Stimulated activated CD4-positive, alpha-beta T cell treated with anti-CD3 and anti-CD28 coated beads, Interleukin-4, amount 100 ng/mL, for 4 hours (primary cell): ENCODE results near the gene NFXL1.

Experiments used
- DNase-seq, 2 experiments: peaks; one replicate each; pipeline ENCODE4 v3.0.0-alpha.2; 2020

NFXL1 gene

DNA sequence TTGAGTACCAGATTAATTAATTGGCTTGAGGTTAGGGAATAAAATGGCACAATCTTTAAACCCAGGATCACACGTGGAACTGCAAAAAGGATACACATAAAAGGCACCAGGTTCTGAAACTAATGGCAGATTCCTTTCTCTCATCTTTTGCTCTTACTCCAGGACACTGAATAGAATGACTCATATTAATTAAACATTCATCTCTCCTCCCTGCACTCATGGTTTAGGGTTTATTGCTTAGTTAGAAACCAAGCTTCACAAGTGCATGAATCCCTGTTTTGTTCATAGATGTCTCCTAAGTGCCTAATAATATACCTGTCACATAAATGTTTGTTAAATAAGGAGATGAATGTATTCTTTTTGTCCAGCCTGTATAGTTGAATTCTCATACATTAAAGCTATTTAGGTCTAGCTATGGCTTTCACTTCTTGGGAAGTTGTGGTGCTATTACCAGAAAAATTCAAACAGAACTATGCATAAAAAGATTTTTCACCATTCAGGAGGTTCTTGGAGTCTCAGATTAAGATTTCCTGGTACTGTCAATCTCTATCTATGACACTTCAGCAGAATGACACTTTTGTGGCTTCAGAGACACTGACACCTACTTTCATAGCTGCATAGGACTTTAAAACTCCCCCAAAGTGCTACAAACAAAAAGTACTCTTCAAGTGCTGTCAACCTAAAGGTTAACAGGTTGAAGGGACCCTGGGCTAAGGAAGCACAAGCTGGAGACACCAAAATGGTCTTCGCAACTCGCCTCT lies 83.9 kb downstream of the NFXL1 start:
- no peak for DNase-seq

DNA sequence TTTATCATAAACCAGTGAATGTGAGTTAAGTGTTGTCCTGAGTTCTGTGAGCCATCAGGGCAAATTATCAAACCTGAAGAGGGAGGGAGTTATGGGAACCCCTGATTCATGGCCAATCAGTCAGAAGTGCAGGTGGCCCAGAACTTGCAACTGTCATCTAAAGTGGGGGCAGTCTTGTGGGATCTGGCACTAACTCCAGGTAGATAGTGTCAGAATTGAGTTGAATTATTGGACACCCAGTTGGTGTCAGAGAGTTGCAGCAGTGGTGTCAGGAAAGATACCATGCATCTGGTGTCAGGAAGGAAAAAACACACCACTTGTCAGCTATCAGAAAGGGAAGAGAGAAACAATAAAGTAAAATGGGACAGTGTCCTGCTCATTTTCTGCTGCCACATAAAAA lies 84.9 kb downstream of the NFXL1 start:
- no peak for DNase-seq

DNA sequence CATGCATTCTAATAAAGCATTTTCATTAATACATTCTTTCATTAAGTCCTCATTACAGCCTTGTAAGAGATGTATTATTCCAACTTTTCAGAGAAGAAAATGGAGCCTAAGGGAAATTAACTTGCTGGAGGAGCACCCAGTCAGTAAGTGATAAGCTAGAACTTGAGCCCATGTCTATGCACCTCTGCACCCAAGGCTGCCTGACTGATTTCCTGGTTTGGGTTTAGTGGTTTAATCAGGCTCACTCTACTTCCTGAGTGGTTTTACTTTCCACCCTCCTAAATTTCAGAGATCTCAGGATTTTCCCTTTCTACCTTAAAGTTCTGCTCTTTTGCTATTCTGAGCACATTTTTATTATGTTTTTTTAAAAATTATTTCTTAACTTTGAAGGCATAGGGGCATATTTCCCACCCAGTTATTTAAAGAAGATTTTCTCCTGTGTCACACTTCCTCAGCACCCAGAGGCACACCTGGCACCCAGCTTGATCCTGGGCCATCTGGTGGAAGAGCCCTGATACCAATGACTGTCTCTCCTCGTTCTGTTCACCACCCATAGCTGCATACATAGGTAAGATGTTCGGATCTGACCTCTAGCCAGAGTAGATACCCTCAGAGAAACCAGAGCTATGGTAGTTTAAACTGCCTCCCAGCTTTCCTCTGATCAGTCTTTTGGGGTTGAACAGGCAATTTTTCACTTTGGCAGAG lies 86.9 kb downstream of the NFXL1 start:
- DNase-seq: no peak

DNA sequence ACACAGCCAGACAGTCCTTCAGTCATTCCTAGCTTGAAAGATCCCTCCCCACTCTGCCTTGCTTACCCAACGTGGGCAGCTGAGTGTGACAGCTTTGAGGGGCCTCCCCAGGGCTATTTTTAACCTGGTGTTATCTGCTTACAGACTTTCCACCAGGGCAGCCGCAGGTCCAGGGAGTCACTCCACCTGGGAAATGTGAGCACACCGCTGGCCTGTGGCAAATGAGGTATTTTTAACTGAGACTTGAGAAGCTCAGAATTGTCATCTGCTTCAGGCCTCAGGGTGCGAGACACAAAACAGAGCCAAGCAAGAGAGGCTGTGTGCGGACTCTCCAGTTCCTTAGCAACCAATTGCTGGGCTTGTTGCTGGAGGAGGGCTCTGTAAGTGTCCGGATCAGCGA lies 89.5 kb downstream of the NFXL1 start:
- DNase-seq: no peak

DNA sequence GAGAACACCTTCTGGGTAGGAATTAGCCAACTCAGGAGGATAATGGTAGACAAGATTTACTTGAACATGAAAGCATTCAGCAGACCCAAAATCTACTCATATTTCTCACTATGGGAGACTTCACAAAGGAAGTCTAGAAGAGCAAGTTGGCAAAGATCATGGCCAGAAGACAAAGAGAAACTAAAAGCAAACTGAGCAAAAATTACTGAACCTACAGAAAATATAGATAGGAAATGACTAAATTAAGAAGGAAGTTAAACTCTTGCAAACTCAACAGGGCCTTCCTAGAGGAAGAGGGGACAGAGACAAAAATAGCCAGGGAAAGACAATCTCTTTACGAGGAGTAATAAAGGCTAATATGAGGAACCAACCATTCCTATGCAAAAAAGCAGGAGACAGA lies 95.2 kb downstream of the NFXL1 start:
- DNase-seq: no peak

DNA sequence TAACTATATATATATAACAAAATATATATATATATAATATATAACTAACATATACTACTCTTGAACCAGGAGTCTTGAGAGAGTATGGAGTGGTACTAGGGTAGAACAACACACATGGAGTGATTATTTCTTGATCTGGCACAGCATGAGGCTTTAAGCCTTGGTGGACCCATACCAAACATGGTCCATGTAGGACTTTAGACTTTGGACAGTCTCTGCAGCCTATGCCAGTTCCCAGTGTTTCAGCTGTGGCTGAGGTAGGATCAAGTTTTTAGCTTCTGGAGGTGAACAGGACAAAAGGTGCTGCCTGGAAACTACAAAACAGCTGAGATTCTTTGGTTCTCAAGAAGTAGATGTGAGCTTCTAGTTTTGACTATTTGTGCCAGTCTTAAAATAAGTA lies 97.1 kb downstream of the NFXL1 start:
- no peak for DNase-seq

DNA sequence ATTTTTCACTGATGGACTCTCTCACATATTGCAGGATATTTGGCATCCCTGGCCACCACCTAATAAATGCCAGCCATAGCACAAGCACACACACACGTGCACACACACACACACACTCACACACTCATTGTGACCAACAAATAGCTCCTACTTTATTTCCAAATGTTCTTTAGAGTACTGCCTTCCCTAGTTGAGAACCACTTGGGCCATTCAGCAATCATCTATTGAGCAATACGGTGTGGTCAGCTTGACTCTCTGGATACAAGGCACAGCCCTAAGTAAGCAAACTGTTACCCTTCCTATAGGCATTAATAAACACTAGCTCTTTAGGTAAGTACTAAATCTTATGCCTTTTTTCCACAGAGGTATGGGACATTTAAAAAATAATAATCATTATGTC lies 97.6 kb downstream of the NFXL1 start:
- no peak for DNase-seq

DNA sequence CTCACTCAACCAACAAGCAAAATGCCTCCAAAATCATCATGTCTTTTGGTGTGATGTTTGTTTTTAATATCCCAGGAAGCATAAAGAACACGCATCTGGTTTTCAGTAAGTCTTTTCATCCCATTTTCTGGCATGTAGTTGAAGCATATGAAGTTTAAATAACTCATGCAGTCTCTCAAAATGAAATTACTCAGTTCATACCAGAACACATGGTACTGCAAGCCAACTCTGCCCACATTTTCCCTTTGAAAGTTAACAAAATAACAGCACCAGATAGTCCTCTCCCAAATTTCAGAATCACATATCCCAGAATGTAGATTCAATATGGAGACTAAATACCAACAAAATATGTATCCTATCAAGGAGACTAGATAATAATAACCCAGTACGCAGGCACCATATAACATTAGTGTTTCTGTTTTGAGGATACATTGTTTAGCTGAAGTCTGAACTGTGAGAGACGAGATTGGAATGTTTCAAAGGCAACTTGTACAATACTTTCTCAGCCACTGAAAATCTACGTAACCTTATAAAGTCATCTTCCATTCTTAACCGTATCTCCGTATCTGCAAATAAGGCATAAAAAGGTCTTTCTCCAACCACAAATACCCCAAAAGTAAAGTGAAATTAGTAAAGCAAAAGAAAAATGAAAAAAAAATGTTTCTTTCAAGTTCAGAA lies 99.6 kb downstream of the NFXL1 start:
- DNase-seq: no peak

DNA sequence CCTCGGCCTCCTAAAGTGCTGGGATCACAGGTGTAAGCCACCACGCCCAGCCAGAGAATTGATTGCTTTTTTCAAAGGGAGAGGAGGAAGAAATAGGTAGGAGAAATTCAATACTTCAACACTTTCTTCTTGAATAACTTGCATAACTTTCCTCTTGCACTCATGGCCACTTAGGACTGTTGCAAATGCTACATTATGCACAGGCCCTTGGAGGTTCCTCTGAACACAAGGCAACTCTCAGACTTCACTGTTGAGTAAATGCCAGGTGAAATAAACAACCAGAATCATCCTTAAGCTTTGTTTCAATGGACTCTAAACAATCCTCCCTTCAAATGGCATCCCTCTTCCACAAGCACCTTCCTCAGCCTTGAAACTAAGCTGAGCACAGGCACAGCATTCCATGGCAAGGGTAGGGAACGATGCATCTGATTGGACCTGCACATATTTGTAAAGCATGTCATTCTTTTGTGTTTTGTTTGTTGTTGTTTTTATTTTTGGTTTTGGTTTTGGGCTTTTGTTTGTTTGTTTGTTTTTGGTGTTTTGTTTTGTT lies 104.7 kb downstream of the NFXL1 start:
- no peak for DNase-seq

DNA sequence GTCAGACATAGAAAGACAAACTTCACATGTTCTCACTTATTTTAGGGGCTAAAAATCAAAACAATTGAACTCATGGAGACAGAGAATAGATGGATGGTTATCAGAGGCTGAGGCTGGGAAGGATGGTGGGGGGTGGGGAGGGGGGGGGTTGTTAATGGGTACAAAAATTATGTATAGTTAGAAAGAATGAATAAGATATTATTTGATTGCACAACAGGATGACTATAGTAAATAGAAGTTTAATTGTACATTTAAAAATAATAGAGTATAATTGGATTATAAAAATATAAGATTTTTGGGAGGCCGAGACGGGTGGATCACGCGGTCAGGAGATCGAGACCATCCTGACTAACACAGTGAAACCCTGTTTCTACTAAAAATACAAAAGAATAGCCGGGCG lies 109.8 kb downstream of the NFXL1 start:
- DNase-seq: no peak

DNA sequence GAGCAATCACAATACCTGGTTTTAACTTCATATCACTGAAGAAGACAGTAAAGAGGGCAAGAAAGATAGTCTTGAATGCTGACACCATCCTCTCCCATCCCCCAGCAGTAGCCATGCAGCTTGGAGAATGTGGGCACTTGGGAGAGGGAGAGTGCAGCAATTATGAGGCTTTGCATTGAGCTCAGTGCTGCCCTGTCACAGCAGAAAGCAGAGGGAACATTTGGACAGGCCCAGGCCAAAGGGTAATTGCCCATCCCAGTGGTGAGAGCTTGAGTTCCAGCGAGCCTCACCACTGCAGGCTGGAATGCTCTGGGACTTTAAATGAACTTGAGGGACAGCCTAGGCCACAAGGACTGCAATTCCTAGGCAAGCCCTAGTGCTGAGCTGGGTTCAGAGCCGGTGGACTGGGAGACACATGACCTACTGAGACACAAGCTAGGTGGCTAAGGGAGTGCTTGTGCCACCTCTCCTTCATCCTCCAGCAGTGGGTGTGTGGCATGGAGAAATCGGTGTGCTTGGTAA lies 112.8 kb downstream of the NFXL1 start:
- no peak for DNase-seq

DNA sequence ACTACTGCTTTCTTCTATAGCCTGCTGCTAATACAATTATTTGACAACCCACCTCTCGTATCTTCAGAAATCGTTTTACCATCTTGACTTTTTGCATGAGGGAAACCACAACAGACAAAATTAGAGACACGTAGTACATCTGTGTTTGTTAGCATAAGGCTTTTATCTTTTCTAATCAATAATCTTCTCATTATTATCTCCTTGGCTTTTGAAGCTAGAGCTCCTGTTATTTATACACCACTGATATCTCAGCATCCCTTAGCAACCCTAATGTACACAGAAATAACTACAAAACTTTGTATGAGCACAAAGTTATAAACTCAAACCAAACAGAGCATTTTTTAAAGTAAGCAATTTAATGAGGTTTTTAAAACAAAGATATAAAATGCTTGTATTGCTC lies 116.2 kb downstream of the NFXL1 start:
- no peak for DNase-seq
